ENCODE data around the gene CCDC61. TPM values are rescaled to one million over a fixed set of nuclear protein-coding genes. Genes with fewer than 3 reads are reported as not detected.

CCDC61 gene
- total RNA-seq, 2 donors from 2014 or later = 29.3 to 34.4 TPM

DNA sequence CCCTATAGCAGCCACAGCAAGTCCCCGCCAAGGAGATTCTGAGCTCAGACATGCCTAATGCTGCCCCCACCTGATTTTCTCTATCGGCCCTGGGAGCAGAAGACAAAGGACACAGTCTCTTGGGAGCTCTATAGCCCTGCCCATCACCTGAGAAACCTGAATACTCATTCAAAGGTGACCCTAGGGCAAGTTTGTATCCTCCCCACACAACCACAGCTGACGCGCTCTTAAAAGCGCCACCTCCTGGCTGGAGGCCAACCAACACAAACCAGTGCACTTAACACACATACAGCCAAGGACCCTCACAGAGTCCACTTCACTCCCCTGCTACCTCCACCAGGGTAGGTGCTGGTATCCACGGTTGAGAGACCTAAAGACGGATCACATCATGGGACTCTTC lies 54.3 kb downstream of the CCDC61 start:
- ATAC-seq (no peak), DNase-seq (ENCODE audit: low spot score in 2 of 2) (no peak)
- Mint-ChIP-seq H3K27ac (no peak overlapping the region), H3K9me3 (peaks cover 5 to 10% of the 10 kb centered on the region in 2 donors), H3K36me3 (peaks cover 16% of the 10 kb centered on the region in 2 donors)

DNA sequence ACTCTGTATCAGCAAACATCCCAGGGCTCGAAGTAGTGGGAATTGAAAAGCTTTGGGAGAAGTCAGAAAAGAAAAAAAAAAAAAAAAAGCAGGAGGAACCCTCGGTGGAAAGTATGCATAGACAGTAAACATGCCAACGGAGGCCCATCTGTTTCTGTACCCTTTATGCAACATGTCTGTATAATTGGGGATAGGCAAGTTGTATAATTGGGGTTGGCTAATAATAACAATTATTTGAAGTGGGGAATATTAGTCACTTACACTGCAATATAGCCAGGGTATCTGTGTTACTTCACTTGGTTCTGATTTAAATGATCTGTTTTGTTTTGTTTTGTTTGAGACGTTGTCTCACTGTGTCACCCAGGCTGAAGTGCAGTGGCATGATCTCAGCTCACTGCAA lies 57.6 kb downstream of the CCDC61 start:
- ATAC-seq (no peak), DNase-seq (ENCODE audit: low spot score in 2 of 2) (no peak)
- Mint-ChIP-seq H3K36me3 (no peaks in the 10 kb centered on the region), H3K9me3 (no peaks in the 10 kb centered on the region), H3K27ac (no peak overlapping the region)

DNA sequence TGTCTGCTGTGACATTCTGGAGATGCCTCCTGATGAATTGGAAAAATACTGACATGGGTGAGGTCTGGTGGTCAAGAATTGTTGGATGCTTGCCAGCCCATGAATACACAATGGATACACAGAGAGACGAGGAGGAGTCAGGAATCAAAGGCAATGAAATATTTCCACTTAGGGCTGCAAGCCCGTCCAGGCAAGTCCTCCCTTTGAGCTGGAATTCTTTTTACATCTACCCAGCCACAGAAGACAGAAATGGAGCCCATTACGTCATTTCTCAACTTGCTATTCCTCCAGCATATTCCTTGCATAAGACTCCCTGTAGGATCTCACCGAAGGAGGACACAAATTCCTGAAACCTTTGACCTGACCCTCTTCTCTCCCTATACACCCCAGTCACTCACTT lies 61.3 kb downstream of the CCDC61 start:
- no peak for DNase-seq (ENCODE audit: low spot score in 2 of 2)
- Mint-ChIP-seq H3K9me3 (peaks cover 0 to 9% of the 10 kb centered on the region in 2 donors), H3K27ac (no peak overlapping the region), H3K36me3 (no peaks in the 10 kb centered on the region)
- no peak for ATAC-seq

DNA sequence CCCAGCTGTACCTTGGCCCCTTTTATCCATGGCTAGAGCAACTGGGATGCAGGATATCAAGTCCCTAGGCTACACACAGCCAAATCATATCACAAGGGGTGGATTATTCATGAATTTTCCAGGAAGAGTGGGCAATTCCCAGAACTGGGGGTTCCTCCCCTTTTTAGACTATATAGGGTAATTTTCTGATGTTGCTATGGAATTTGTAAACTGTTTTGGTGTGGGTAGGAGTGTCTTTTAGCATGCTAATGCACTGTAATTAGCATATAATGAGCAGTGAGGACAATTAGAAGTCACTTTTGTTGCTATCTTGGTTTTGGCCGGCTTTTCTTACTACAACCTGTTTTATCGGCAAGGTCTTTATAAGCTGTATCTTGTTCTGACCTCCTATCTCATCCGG lies 63.5 kb downstream of the CCDC61 start:
- no peak overlapping the region for H3K27ac Mint-ChIP-seq
- ATAC-seq (no peak), DNase-seq (ENCODE audit: low spot score in 2 of 2) (no peak)
- peaks cover 0 to 5% of the 10 kb centered on the region in 2 donors for H3K36me3 Mint-ChIP-seq
- peaks cover 0 to 9% of the 10 kb centered on the region in 2 donors for H3K9me3 Mint-ChIP-seq

DNA sequence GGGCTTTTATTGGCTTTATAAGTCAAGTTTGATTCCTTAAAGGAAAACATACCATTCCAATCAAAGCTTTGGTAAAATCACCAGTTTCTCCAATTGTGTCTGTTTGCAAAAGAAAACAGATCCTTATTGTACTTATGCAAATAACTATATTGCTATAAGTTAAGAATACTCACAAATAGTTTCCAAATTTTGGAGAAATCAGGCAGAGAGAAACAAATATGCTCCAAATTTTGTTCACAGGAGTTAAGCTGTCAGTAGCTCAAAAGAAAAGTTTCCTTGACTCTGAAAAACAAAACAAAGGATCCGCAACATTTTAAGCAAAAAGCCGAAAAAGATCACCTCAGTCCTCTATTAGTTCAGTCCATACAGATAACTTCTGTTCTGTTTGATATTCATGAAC lies 64.7 kb downstream of the CCDC61 start:
- no peak for DNase-seq (ENCODE audit: low spot score in 2 of 2)
- H3K9me3 Mint-ChIP-seq = peaks cover 0 to 9% of the 10 kb centered on the region in 2 donors
- ATAC-seq = no peak
- no peak overlapping the region for H3K27ac Mint-ChIP-seq
- peaks cover 0 to 5% of the 10 kb centered on the region in 2 donors for H3K36me3 Mint-ChIP-seq

DNA sequence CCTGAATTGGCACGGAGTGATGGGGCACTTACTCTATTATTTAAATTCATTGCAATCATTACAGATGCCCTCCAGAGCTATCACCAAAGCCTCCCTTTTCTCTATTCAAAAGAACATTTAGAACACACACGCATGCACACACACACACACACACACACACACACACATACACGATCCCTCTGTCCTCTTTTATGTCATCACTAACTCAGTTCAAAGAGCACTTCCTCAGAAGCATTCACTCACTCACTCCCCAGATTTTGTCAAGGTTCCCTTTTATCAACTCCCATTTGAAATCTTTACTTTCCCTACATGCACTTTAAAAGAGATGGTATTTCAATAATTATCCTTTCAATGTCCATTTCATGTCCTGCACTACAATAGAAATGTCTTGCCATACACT lies 67.9 kb downstream of the CCDC61 start:
- Mint-ChIP-seq H3K36me3 (peaks cover 0 to 5% of the 10 kb centered on the region in 2 donors), H3K27ac (no peak overlapping the region), H3K9me3 (peaks cover 0 to 9% of the 10 kb centered on the region in 2 donors)
- no peak for ATAC-seq
- no peak for DNase-seq (ENCODE audit: low spot score in 2 of 2)

DNA sequence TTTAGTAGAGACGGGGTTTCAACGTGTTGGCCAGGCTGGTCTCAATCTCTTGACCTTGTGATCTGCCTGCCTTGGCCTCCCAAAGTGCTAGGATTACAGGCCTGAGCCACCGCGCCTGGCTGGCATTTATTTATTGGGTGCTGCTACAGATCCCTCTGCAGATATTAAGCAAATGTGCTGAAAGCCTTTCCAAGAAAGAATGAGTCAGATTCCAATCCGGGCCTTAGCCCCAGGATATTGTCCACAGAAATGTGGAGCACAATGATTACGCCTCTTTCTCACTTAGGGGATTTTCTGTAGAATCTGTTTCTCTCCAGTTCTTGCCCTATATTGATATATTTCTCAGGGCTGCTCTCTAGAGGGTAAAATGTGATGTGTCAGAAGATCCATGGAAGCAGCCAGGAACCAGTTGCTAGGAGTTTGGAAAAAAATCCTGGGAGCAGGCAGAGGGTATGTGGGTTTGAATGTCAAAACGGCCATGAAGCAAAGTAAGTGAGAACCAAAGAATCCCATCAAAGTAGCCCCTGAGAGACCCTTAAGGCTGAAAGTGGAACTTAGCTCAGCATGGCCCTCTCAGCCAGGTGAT lies 70.3 kb downstream of the CCDC61 start:
- no peak overlapping the region for H3K27ac Mint-ChIP-seq
- ATAC-seq = no peak

DNA sequence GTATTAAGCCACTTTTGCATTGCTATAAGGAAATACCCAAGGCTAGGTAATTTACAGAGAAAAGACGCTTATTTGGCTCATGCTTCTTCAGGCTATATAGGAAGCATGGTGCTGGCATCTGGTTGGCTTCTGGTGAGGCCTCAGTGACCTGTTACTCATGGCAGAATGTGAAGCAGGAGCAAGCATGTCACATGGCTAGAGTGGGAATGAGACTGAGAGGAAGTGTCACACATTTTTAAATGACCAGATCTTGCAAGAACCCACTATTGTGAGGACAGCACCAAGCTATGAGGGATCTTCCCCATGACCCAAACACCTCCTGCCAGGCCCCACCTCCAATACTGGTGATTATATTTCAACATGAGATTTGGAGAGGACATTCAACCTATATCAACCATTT lies 71.2 kb downstream of the CCDC61 start:
- peaks cover 0 to 5% of the 10 kb centered on the region in 2 donors for H3K36me3 Mint-ChIP-seq
- no peak overlapping the region for H3K27ac Mint-ChIP-seq
- DNase-seq (ENCODE audit: low spot score in 2 of 2) (no peak), ATAC-seq (no peak)
- no peaks in the 10 kb centered on the region for H3K9me3 Mint-ChIP-seq

More for the DNA sequence above, 70.3 kb downstream of the CCDC61 start:
- Mint-ChIP-seq H3K36me3 (peaks cover 0 to 5% of the 10 kb centered on the region in 2 donors), H3K9me3 (no peaks in the 10 kb centered on the region)
- no peak for DNase-seq (ENCODE audit: low spot score in 2 of 2)

DNA sequence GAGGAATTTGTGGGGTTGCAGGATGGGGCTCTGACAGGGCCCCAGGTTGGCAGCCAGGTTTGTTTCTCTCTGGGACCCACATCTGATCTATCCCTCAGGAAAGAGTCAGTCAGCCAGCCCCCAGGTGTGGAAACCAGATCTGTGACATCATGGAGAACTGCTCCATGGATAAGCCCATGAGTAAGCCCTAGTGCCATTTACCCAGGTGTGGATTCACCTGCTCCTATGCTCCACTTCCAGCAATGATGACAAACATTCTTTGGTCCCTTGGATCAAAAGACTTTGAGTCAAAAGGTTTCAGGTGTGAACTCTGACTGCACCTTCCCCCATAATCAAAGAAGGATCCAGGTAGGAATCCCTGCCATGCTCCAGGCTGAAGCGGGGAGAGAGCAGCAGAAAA lies 72.4 kb downstream of the CCDC61 start:
- H3K36me3 Mint-ChIP-seq = no peaks in the 10 kb centered on the region
- ATAC-seq (no peak), DNase-seq (ENCODE audit: low spot score in 2 of 2) (no peak)
- H3K27ac Mint-ChIP-seq = no peak overlapping the region
- no peaks in the 10 kb centered on the region for H3K9me3 Mint-ChIP-seq

Other genes starting within 250 kb of the CCDC61 start
- gene SIX5, start 226.2 kb upstream of the CCDC61 start, total RNA-seq = 1 to 10 TPM; 2.7 to 4.3 TPM
- 10 to 100 TPM; 11.1 to 13.8 TPM for gene DMPK, start 213.0 kb upstream of the CCDC61 start, total RNA-seq
- gene DMWD, start 202.6 kb upstream of the CCDC61 start, total RNA-seq = 10 to 100 TPM; 20.4 to 20.5 TPM
- gene RSPH6A, start 180.2 kb upstream of the CCDC61 start, total RNA-seq = under 1 TPM; 0.14 to 0.39 TPM
- gene SYMPK, start 132.3 kb upstream of the CCDC61 start, total RNA-seq = 100 to 1,000 TPM in 1 of 2 donors, 10 to 100 TPM in 1; 85.8 to 118 TPM
- 1 to 10 TPM in 1 of 2 donors, under 1 TPM in 1; 0.46 to 1.3 TPM for gene FOXA3, start 131.1 kb upstream of the CCDC61 start, total RNA-seq
- 10 to 100 TPM; 14.9 to 15.6 TPM for gene IRF2BP1, start 109.3 kb upstream of the CCDC61 start, total RNA-seq
- 1 to 10 TPM; 8.3 to 9.1 TPM for gene MYPOP, start 92.9 kb upstream of the CCDC61 start, total RNA-seq
- not detected for gene NANOS2, start 80.7 kb upstream of the CCDC61 start, total RNA-seq
- under 1 TPM in 1 of 2 donors, not detected in 1; 0.08 TPM for gene NOVA2, start 21.6 kb upstream of the CCDC61 start, total RNA-seq
- gene PGLYRP1, start 27.6 kb downstream of the CCDC61 start, total RNA-seq = not detected
- not detected for gene IGFL4, start 45.5 kb downstream of the CCDC61 start, total RNA-seq
- not detected for gene IGFL3, start 129.2 kb downstream of the CCDC61 start, total RNA-seq
- 1 to 10 TPM in 1 of 2 donors, not detected in 1; 1.0 TPM for gene IGFL2, start 152.8 kb downstream of the CCDC61 start, total RNA-seq
- not detected for gene IGFL1, start 234.3 kb downstream of the CCDC61 start, total RNA-seq

Data from activated naive CD4-positive, alpha-beta T cell treated with anti-CD3 and anti-CD28 coated beads, Interleukin-2, amount 50 U/mL, for 72 hours (primary cell).